ENCODE results near the gene CACNA2D1. TPM values are rescaled to one million over a fixed set of nuclear protein-coding genes. Genes with fewer than 3 reads are reported as not detected.
A peak's percentile ranks its signal among the peaks of the same experiment; 100 is the strongest.

The CACNA2D1 gene
- total RNA-seq, 4 donors from 2014 or later, result 0.30 to 12.8 (median 2.4) TPM

GRCh38 chr7:82250598-82250997, 193.0 kb downstream of the CACNA2D1 start:
- intact Hi-C loops (cut with DNase I), result no loop called here
- H3K4me3 ChIP-seq, result no peak overlapping the region

GRCh38 chr7:82249979-82250378, 193.6 kb downstream of the CACNA2D1 start:
- TF ChIP-seq POLR2A (IDR thresholded peaks at IDR 0.05) (no peak), CTCF (IDR thresholded peaks at IDR 0.05) (no peak)
- intact Hi-C loops (cut with DNase I), result no loop called here
- WGBS, 2 donors, result 76 to 77% methylated on average over 2 of the region's 2 CpGs

More at GRCh38 chr7:82250598-82250997, 193.0 kb downstream of the CACNA2D1 start:
- H3K9me3 ChIP-seq, result no peaks in the 10 kb centered on the region
- no peak for DNase-seq
- no peaks in the 10 kb centered on the region for H3K27me3 ChIP-seq
- H3K36me3 ChIP-seq, result no peaks in the 10 kb centered on the region
- no peaks in the 10 kb centered on the region for H3K4me1 ChIP-seq
- TF ChIP-seq POLR2A (IDR thresholded peaks at IDR 0.05), result no peak
- no peak for TF ChIP-seq CTCF (IDR thresholded peaks at IDR 0.05)
- no peak overlapping the region for H3K27ac ChIP-seq

GRCh38 chr7:82247814-82248433, 195.7 kb downstream of the CACNA2D1 start:
- WGBS, 2 donors, result 64 to 76% methylated on average over 3 of the region's 3 CpGs
- Histone ChIP-seq H3K27ac (no peak overlapping the region), H3K27me3 (no peaks in the 10 kb centered on the region), H3K4me3 (no peak overlapping the region), H3K36me3 (no peaks in the 10 kb centered on the region), H3K4me1 (no peaks in the 10 kb centered on the region), H3K9me3 (no peaks in the 10 kb centered on the region)
- no peak for TF ChIP-seq POLR2A (IDR thresholded peaks at IDR 0.05)
- TF ChIP-seq CTCF (IDR thresholded peaks at IDR 0.05), result peak in 3 of 6 experiments; percentile 17 to 43 (median 22)
- intact Hi-C loops (cut with DNase I), result no loop called here
- no peak for DNase-seq

More at GRCh38 chr7:82249979-82250378, 193.6 kb downstream of the CACNA2D1 start:
- H3K27me3 ChIP-seq, result no peaks in the 10 kb centered on the region
- H3K36me3 ChIP-seq, result no peaks in the 10 kb centered on the region
- H3K4me1 ChIP-seq, result no peaks in the 10 kb centered on the region
- no peaks in the 10 kb centered on the region for H3K9me3 ChIP-seq
- no peak overlapping the region for H3K27ac ChIP-seq
- DNase-seq, result no peak
- no peak overlapping the region for H3K4me3 ChIP-seq

- no peaks in the 10 kb centered on the region for H3K4me1 ChIP-seq
- H3K36me3 ChIP-seq, result no peaks in the 10 kb centered on the region
- H3K27me3 ChIP-seq, result no peaks in the 10 kb centered on the region
- H3K9me3 ChIP-seq, result no peaks in the 10 kb centered on the region
- H3K27ac ChIP-seq, result no peak overlapping the region
- TF ChIP-seq CTCF (IDR thresholded peaks at IDR 0.05) (no peak), POLR2A (IDR thresholded peaks at IDR 0.05) (no peak)
- WGBS, 2 donors, result 65 to 82% methylated on average over 3 of the region's 3 CpGs
- H3K4me3 ChIP-seq, result no peak overlapping the region
- DNase-seq, result no peak
- intact Hi-C loops (cut with DNase I), result no loop called here
Observed at GRCh38 chr7:82244947-82245517, 198.5 kb downstream of the CACNA2D1 start.

GRCh38 chr7:82241356-82241755, 202.2 kb downstream of the CACNA2D1 start:
- Histone ChIP-seq H3K27me3 (no peaks in the 10 kb centered on the region), H3K4me3 (no peak overlapping the region), H3K36me3 (no peaks in the 10 kb centered on the region), H3K4me1 (no peaks in the 10 kb centered on the region), H3K9me3 (no peaks in the 10 kb centered on the region), H3K27ac (no peak overlapping the region)
- no peak for TF ChIP-seq POLR2A (IDR thresholded peaks at IDR 0.05)
- no peak for TF ChIP-seq CTCF (IDR thresholded peaks at IDR 0.05)
- no peak for DNase-seq
- intact Hi-C loops (cut with DNase I), result no loop called here
